Raji (cell line): ENCODE measurements around the gene CHST14.

ENCODE experiments used
- POLR2A ChIP-seq: IDR thresholded peaks from 2 replicates; pipeline ENCODE4 v1.6.1; 2011; ENCODE audit warnings: low read depth, low read length, control low read depth; ENCODE audit not compliant: insufficient read depth

The CHST14 gene

GRCh38 chr15:40466426-40467260 is 4.1 kb upstream of the CHST14 start:
- TF ChIP-seq POLR2A = no peak

GRCh38 chr15:40467261-40467615 is 3.5 kb upstream of the CHST14 start:
- no peak for TF ChIP-seq POLR2A

- no peak for TF ChIP-seq POLR2A
These were observed 1.9 kb upstream of the CHST14 start for GRCh38 chr15:40468898-40469331.

GRCh38 chr15:40469776-40470390 is 901 bp upstream of the CHST14 start:
- TF ChIP-seq POLR2A = no peak

GRCh38 chr15:40471105-40471807 is 472 bp downstream of the CHST14 start:
- TF ChIP-seq POLR2A = 0 out of 2 replicates have a peak, but pooled peaks have one; percentile 33

DNA sequence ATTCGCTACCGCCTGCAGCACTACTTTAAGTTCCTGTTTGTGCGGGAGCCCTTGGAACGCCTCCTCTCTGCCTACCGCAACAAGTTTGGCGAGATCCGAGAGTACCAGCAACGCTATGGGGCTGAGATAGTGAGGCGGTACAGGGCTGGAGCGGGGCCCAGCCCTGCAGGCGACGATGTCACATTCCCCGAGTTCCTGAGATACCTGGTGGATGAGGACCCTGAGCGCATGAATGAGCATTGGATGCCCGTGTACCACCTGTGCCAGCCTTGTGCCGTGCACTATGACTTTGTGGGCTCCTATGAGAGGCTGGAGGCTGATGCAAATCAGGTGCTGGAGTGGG is 995 bp downstream of the CHST14 start:
- no peak for TF ChIP-seq POLR2A

DNA sequence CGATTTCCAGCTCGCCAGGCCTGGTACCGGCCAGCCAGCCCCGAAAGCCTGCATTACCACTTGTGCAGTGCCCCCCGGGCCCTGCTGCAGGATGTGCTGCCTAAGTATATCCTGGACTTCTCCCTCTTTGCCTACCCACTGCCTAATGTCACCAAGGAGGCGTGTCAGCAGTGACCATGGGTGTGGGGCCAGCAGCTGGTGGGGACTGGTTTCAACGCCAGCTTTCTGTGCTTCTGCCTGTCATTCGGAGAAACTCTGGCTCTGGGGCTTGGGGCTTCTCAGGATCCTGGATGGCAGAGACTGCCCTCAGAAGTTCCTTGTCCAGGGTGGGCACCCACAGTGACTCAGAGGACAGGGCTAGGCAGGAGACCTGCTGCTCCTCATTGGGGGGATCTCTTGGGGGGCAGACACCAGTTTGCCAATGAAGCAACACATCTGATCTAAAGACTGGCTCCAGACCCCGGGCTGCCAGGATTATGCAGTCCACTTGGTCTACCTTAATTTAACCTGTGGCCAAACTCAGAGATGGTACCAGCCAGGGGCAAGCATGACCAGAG is 1.5 kb downstream of the CHST14 start:
- no peak for TF ChIP-seq POLR2A

- TF ChIP-seq POLR2A = no peak
These were observed 3.8 kb downstream of the CHST14 start for GRCh38 chr15:40474581-40474980.

DNA sequence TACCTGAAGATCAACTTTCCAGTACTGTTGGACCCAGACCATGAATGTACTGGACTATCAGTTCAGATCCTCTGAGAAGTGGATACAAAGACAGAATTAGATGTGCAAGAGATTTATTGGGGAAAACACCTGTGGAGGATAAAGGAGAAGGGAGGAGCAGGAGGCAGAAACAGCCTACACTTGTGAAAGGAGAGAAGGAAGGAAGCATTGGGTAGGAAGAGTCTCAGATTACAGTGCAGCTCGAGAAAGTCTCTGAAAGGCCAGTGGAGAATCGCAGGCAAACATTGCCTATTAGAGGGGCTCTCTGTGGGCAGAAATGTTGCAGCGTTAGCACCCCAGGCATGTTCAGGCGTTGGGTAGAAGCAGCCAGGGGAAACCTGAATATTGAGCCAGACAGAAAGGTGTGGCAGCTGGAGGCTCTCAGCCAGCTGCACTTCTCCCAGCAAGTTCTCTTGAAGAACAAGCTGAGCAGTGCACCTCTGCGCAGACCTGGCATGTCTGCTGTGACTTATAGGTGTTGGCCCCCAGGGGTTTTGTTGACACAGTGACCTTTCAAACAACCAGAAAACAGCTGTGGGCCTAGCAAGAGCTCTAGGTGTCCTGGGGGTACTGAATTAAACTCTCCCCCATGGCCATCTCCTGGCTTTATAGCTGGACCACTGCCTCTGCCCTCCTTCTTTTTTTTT is 7.0 kb downstream of the CHST14 start:
- no peak for TF ChIP-seq POLR2A

GRCh38 chr15:40479024-40479423 is 8.2 kb downstream of the CHST14 start:
- TF ChIP-seq POLR2A = no peak

DNA sequence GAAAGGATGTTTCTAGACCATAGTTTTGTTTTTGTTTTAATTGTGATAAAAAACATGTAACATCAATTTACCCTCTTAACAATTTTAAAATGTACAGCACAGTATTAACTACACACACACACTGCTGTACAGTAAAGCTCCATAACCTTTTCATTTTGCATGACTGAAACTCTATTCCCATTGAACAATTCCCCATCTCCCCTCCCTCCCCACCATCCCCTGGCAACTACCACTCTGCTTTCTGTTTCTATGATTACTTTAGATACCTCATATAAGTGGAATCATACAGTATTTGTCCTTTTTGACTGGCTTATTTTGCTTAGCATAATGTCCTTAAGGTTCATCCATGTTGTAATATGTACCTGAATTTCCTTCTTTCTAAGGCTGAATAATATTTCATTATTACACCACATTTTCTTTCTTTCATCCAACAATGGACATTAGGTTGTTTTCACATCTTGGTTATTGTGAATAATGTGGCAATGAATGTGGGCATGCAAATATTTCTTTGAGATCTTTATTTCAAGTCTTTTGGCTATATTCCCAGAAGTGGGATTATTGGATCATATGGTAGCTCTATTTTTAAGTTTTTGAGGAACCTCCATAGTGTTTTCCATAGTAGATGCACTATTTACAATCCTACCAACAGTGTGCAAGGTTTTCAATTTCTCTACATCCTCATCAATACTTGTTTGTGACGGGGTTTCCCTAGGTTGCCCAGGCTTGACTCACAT is 10.7 kb downstream of the CHST14 start:
- no peak for TF ChIP-seq POLR2A

GRCh38 chr15:40483919-40484318 is 13.1 kb downstream of the CHST14 start:
- TF ChIP-seq POLR2A = no peak

DNA sequence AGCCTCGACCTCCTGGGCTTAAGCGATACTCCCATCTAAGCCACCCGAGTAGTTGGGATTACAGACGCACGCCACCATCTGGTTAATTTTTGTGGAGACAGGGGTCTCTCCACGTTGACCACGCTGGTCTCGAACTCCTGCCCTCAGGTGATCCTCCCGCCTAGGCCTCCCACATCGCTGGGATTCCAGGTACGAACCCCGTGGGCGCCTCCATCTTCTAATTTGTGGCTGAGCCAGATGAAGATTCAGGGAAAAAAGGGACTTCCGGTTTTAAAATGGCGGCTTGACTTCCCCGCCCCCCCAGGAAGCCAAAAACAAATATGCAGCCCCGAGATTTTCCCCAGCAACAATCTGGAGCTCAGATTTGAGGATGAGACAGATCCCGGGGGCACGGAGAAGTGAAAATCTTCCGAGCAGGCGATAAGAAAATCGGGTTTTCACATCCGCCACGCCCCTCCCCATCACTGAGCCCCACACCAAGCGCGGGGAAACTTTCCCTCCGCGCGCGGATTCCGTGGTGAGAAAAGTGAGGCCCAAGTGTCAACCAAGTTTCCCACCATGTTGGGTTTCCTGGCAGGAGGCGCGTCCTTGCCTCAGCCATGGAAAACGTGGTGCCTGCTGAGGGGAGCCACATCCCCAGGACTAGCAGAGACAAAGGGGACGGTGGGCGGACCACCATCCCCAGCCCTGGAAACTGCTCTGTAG is 15.4 kb downstream of the CHST14 start:
- no peak for TF ChIP-seq POLR2A
